H1 (cell line): ENCODE results near the gene OBI1. TPM values are rescaled to one million over a fixed set of nuclear protein-coding genes. Genes with fewer than 3 reads are reported as not detected.

Experiments
- CTCF ChIA-PET: fragments of 300-600 bp; sonication (Branson Sonifier 250); formaldehyde crosslinking; loops from one replicate; lab custom pipeline; 2021; ENCODE audit not compliant: partially characterized antibody; lab: Charles Lee
- POLR2A ChIA-PET: fragments of 300-600 bp; sonication (Branson Sonifier 250); formaldehyde crosslinking; loops from one replicate; lab custom pipeline; 2021; ENCODE audit warnings: inconsistent platforms; ENCODE audit not compliant: partially characterized antibody; lab: Charles Lee
- DNase-seq, 2 experiments: peaks; one replicate each; pipeline versions ENCODE4 v3.0.0 to v3.0.0-alpha.2; 2010 to 2022; ENCODE audit warnings: low spot score in 2 of 2, low read depth in 1 of 2, mixed read lengths in 1 of 2
- FAIRE-seq: peaks from 2 replicates; lab custom pipeline; 2011; peaks lifted over from hg19 to GRCh38; lab: Jason Lieb, UNC
- H2AFZ ChIP-seq: 2 replicates; pipeline ENCODE4 v1.8.1; 2012; ENCODE audit warnings: low read length, inconsistent platforms
- H2AK5ac ChIP-seq: 2 replicates; pipeline ENCODE4 v1.6.1; 2013; ENCODE audit warnings: low read depth, low read length
- H2BK120ac ChIP-seq: replicated peaks from 2 replicates; pipeline ENCODE3; 2013; ENCODE audit warnings: low read depth, low read length, inconsistent platforms
- H2BK12ac ChIP-seq: 2 replicates; pipeline ENCODE4 v1.6.1; 2013; ENCODE audit warnings: low read depth, low read length
- H2BK15ac ChIP-seq: 2 replicates; pipeline ENCODE4 v1.6.1; 2013; ENCODE audit warnings: low read length
- H2BK20ac ChIP-seq: 2 replicates; pipeline ENCODE4 v1.6.1; 2013; ENCODE audit warnings: low read length
- H2BK5ac ChIP-seq: 2 replicates; pipeline ENCODE4 v1.6.1; 2013; ENCODE audit warnings: low read depth, low read length
- H3K14ac ChIP-seq: 2 replicates; pipeline ENCODE4 v1.6.1; 2013; ENCODE audit warnings: inconsistent platforms; ENCODE audit not compliant: insufficient read length
- H3K18ac ChIP-seq: 2 replicates; pipeline ENCODE4 v1.6.1; 2013; ENCODE audit warnings: low read length; ENCODE audit errors: extremely low read depth
- H3K23ac ChIP-seq: 2 replicates; pipeline ENCODE4 v1.6.1; 2013; ENCODE audit warnings: inconsistent platforms; ENCODE audit not compliant: insufficient read length
- H3K23me2 ChIP-seq: 2 replicates; pipeline ENCODE4 v1.6.1; 2013; ENCODE audit warnings: low read depth, low read length
- H3K27ac ChIP-seq: 2 replicates; pipeline ENCODE4 v1.6.1; 2011; ENCODE audit warnings: low read depth, low read length, inconsistent platforms
- H3K27me3 ChIP-seq, 4 experiments: replicated peaks in 1 of 4; 1 replicate in 1 of 4; 2 replicates in 3 of 4; pipeline versions ENCODE4 v1.6.1 to v1.8.1; 2011 to 2013; ENCODE audit warnings: low read length in 3 of 4, mild to moderate bottlenecking in 3 of 4, inconsistent platforms in 2 of 4, mixed read lengths in 2 of 4, moderate library complexity in 1 of 4; ENCODE audit not compliant: control insufficient read depth in 3 of 4, insufficient read depth in 3 of 4; ENCODE audit errors: extremely low read depth in 1 of 4
- H3K36me3 ChIP-seq, 4 experiments: 2 replicates each; pipeline versions ENCODE4 v1.6.1 to v1.8.1; 2011 to 2013; ENCODE audit warnings: mild to moderate bottlenecking in 4 of 4, low read length in 3 of 4, moderate library complexity in 2 of 4, control low read depth in 1 of 4, inconsistent platforms in 1 of 4; ENCODE audit not compliant: insufficient read depth in 4 of 4, control insufficient read depth in 2 of 4
- H3K4ac ChIP-seq: replicated peaks from 2 replicates; pipeline ENCODE3; 2013; ENCODE audit warnings: low read length, low read depth, mixed read lengths, inconsistent platforms; ENCODE audit not compliant: insufficient read length
- H3K4me1 ChIP-seq, 4 experiments: replicated peaks in 1 of 4; 1 replicate in 1 of 4; 2 replicates in 3 of 4; pipeline versions ENCODE4 v1.6.1 to v1.8.1; 2011 to 2013; ENCODE audit warnings: low read length in 3 of 4, inconsistent platforms in 2 of 4, mixed read lengths in 1 of 4; ENCODE audit not compliant: insufficient read depth in 4 of 4, control insufficient read depth in 3 of 4
- H3K4me2 ChIP-seq, 2 experiments: 2 replicates each; pipeline versions ENCODE4 v1.6.1 to v1.8.1; 2011 to 2013; ENCODE audit warnings: low read depth in 2 of 2, low read length in 2 of 2, control low read depth in 1 of 2, inconsistent platforms in 1 of 2, mild to moderate bottlenecking in 1 of 2; ENCODE audit not compliant: insufficient read depth in 1 of 2
- H3K4me3 ChIP-seq, 4 experiments: fragments of 200-600, 300-600 bp in 1 of 4; sonication (generic), shearing (Covaris generic), sonication (Bioruptor Twin) in 1 of 4; 2 replicates each; pipeline versions ENCODE4 v1.5.1 to v1.8.1; 2011 to 2016; ENCODE audit warnings: low read length in 4 of 4, low read depth in 3 of 4, control low read depth in 2 of 4, inconsistent platforms in 2 of 4, mild to moderate bottlenecking in 2 of 4, mixed read lengths in 1 of 4, moderate library complexity in 1 of 4; ENCODE audit not compliant: insufficient read depth in 2 of 4; ENCODE audit errors: extremely low read depth in 1 of 4
- H3K56ac ChIP-seq: replicated peaks from 2 replicates; pipeline ENCODE3; 2013; ENCODE audit warnings: low read depth, mild to moderate bottlenecking, mixed read lengths, low read length, inconsistent platforms; ENCODE audit not compliant: insufficient read length
- H3K79me1 ChIP-seq: 2 replicates; pipeline ENCODE4 v1.6.1; 2013; ENCODE audit warnings: low read depth, low read length, control low read depth
- H3K79me2 ChIP-seq, 2 experiments: 2 replicates each; pipeline versions ENCODE4 v1.6.1 to v1.8.1; 2012 to 2013; ENCODE audit warnings: low read length in 2 of 2, mild to moderate bottlenecking in 2 of 2, inconsistent platforms in 1 of 2; ENCODE audit not compliant: insufficient read depth in 2 of 2, control insufficient read depth in 1 of 2
- H3K9ac ChIP-seq, 4 experiments: replicated peaks in 1 of 4; 1 replicate in 1 of 4; 2 replicates in 3 of 4; pipeline versions ENCODE4 v1.6.1 to v1.8.1; 2011 to 2013; ENCODE audit warnings: low read depth in 3 of 4, low read length in 3 of 4, control low read depth in 2 of 4, mild to moderate bottlenecking in 2 of 4, moderate library complexity in 2 of 4, inconsistent platforms in 1 of 4; ENCODE audit errors: extremely low read depth in 1 of 4
- H3K9me3 ChIP-seq, 2 experiments: 2 replicates each; pipeline versions ENCODE4 v1.6.1 to v1.8.1; 2012 to 2013; ENCODE audit warnings: mild to moderate bottlenecking in 2 of 2, moderate library complexity in 2 of 2, control low read depth in 1 of 2, inconsistent platforms in 1 of 2, low read depth in 1 of 2, low read length in 1 of 2, mixed read lengths in 1 of 2; ENCODE audit not compliant: insufficient read depth in 2 of 2
- H4K20me1 ChIP-seq, 2 experiments: replicated peaks in 1 of 2; 2 replicates each; pipeline versions ENCODE3 to v1.8.1; 2011 to 2013; ENCODE audit warnings: inconsistent platforms in 2 of 2, low read length in 2 of 2, mild to moderate bottlenecking in 1 of 2; ENCODE audit not compliant: insufficient read depth in 2 of 2, control insufficient read depth in 1 of 2
- H4K5ac ChIP-seq: 2 replicates; pipeline ENCODE4 v1.6.1; 2013; ENCODE audit warnings: low read length, low read depth, mixed read lengths, inconsistent platforms; ENCODE audit not compliant: insufficient read length
- H4K8ac ChIP-seq: 2 replicates; pipeline ENCODE4 v1.8.0; 2013; ENCODE audit warnings: mild to moderate bottlenecking, moderate library complexity, low read length, inconsistent platforms; ENCODE audit not compliant: insufficient read depth; ENCODE audit errors: extremely low read depth
- H4K91ac ChIP-seq: replicated peaks from 2 replicates; pipeline ENCODE3; 2013; ENCODE audit warnings: low read length, mixed read lengths, inconsistent platforms; ENCODE audit not compliant: insufficient read length
- ASH2L ChIP-seq: fragments of 200-600, 300-600 bp; sonication (generic); IDR thresholded peaks from one replicate; pipeline ENCODE4 v1.7.1; 2017; ENCODE audit warnings: low read length
- CREB1 ChIP-seq: IDR thresholded peaks from 2 replicates; pipeline ENCODE4 v1.6.1; 2012; ENCODE audit warnings: inconsistent platforms
- EZH2 ChIP-seq: fragments of 200-600 bp; sonication (generic); IDR thresholded peaks from 2 replicates; pipeline ENCODE4 v1.7.1; 2012; ENCODE audit warnings: low read depth, mild to moderate bottlenecking, moderate library complexity, low read length, inconsistent platforms; ENCODE audit not compliant: severe bottlenecking
- GTF2F1 ChIP-seq: IDR thresholded peaks from 2 replicates; pipeline ENCODE4 v1.6.1; 2012; ENCODE audit warnings: low read depth, low read length, improper control_type of control experiment, borderline replicate concordance
- KDM4A ChIP-seq: IDR thresholded peaks from one replicate; pipeline ENCODE4 v1.7.1; 2012; ENCODE audit warnings: low read depth, mild to moderate bottlenecking, moderate library complexity, low read length, inconsistent platforms; ENCODE audit not compliant: severe bottlenecking
- RNF2 ChIP-seq: fragments of 200-900, 300-1000 bp; sonication (generic); IDR thresholded peaks from 2 replicates; pipeline ENCODE4 v1.7.1; 2016; ENCODE audit warnings: borderline replicate concordance, low read depth, mild to moderate bottlenecking, antibody characterized with exemption, low read length; ENCODE audit not compliant: poor library complexity, severe bottlenecking; ENCODE audit errors: missing control alignments
- SUZ12 ChIP-seq: fragments of 200-600 bp; sonication (generic); IDR thresholded peaks from 2 replicates; pipeline ENCODE4 v1.6.1; 2012; ENCODE audit warnings: mild to moderate bottlenecking, inconsistent platforms, low read length, moderate library complexity, mixed read lengths
- TCF12 ChIP-seq: IDR thresholded peaks from 2 replicates; pipeline ENCODE4 v1.6.1; 2011; ENCODE audit warnings: low read depth, mild to moderate bottlenecking, low read length
- WGBS, 2 experiments: shearing (Covaris generic) in 1 of 2; methylation state at CpG; one replicate each; pipeline versions ENCODE4 v1.1.6 to v1.1.7; 2013 to 2015; ENCODE audit warnings: low lambda C conversion rate in 2 of 2, mixed read lengths in 2 of 2, inconsistent platforms in 1 of 2, low coverage in 1 of 2, missing lambda C conversion rate in 1 of 2; ENCODE audit not compliant: insufficient replicate concordance in 2 of 2, insufficient coverage in 1 of 2, insufficient read length in 1 of 2; ENCODE audit errors: extremely low coverage in 1 of 2, missing lambda C conversion rate in 1 of 2; 5-methylcytosine and 5-hydroxymethylcytosine counted together
- polyA plus RNA-seq, 7 experiments: library from polyadenylated mRNA; depleted of rRNA in 3 of 7; stranded (reverse) in 5 of 7; unstranded in 2 of 7; fragments of >200 nt in 5 of 7; fragments of 200-250 nt in 2 of 7; gene quantifications; 1 replicate in 5 of 7; 2 replicates in 1 of 7; 4 replicates in 1 of 7; pipeline versions ENCODE4 v1.2.1 to v1.2.3, GENCODE V29; 2011 to 2013; ENCODE audit warnings: missing spikeins in 2 of 7, mixed read lengths in 2 of 7
- total RNA-seq: library from RNA; stranded (reverse); fragmentation: NEBNext Ultra II Directional; extraction: Animal tissue kit (Norgen Biotek cat#: 25700); gene quantifications from 2 replicates; pipeline ENCODE4 v1.2.1, GENCODE V29; 2021

The OBI1 gene
- total and polyA plus RNA-seq, 2 of the 8 experiments (the other 6 are each of a cell fraction or from before 2014, with no cell fraction given), result 7.1 to 14.3 TPM

GRCh38 chr13:78593652-78594455 lies 65.1 kb downstream of the OBI1 start:
- Histone ChIP-seq H4K5ac (no peak overlapping the region), H3K79me2 (no peaks in the 10 kb centered on the region), H3K4me2 (peak overlapping the region; percentile 64 to 71), H3K4me3 (peak overlapping the region; percentile 8 to 55 (median 23); a peak in 6 of 8 replicates), H2BK120ac (no peak overlapping the region), H3K27ac (no peak overlapping the region), H3K14ac (no peak overlapping the region), H3K79me1 (no peaks in the 10 kb centered on the region), H3K4ac (no peak overlapping the region), H4K91ac (no peak overlapping the region), H3K18ac (no peak overlapping the region), H3K9me3 (no peaks in the 10 kb centered on the region), H2BK12ac (no peak overlapping the region), H2AFZ (no peak overlapping the region), H2BK20ac (no peak overlapping the region), H2AK5ac (no peak overlapping the region), H4K20me1 (peaks cover 6 to 11% of the 10 kb centered on the region in 2 experiments), H3K56ac (no peak overlapping the region), H3K27me3 (peaks cover 43 to 81% (median 67%) of the 10 kb centered on the region in 4 experiments), H2BK15ac (no peak overlapping the region), H3K23me2 (peaks cover 7% of the 10 kb centered on the region; the same call in 1 of the 2 replicates), H3K9ac (no peak overlapping the region), H3K36me3 (no peaks in the 10 kb centered on the region; a peak in 1 of 8 replicates), H3K4me1 (peaks cover 3 to 19% (median 8%) of the 10 kb centered on the region in 4 experiments), H2BK5ac (no peak overlapping the region), H4K8ac (no peak overlapping the region), H3K23ac (no peak overlapping the region)
- ChIA-PET POLR2A (interaction anchor here (1.4 to 4.2 kb wide), 2 partner anchors 13 to 64 kb away, joined by 5 to 32 read pairs; no protein-coding TSS in a partner anchor), CTCF (interaction anchor here (0.7 to 2.3 kb wide), 3 partner anchors 7 to 10 kb away, joined by 3 to 8 read pairs (median 5); partner anchors contain the start of gene POU4F1)
- DNase-seq (peak in 1 of 2 experiments; percentile 66), FAIRE-seq (peak; percentile 19)
- TF ChIP-seq EZH2, result peak; percentile 60
- TF ChIP-seq ASH2L, result peak; percentile 43
- 0 out of 2 replicates have a peak, but pooled peaks have one; percentile 10 for TF ChIP-seq TCF12
- TF ChIP-seq GTF2F1, result no peak
- peak; percentile 15 for TF ChIP-seq KDM4A
- peak; percentile 53; the same call in 1 of the 2 replicates for TF ChIP-seq SUZ12
- peak; percentile 96 for TF ChIP-seq RNF2
- no peak for TF ChIP-seq CREB1
- WGBS, 2 experiments, result 2% methylated on average over 29 of the region's 29 CpGs; no CpG with 5 or more reads in 1 of the 2 experiments
